Duodenal mucosa (tissue), 2 donors: Measurements from ENCODE around the gene PCDH12.
"Not testable (repeated sequence)": the region's sequence is repeated elsewhere in the genome, so short reads cannot be mapped to it uniquely, and the experiment has no call there.

Source experiments
- H3K27ac ChIP-seq: one replicate; pipeline ENCODE4 v1.7.0; 2013; ENCODE audit warnings: low read depth, low read length
- H3K27me3 ChIP-seq, 2 donors: one replicate each; pipeline ENCODE4 v1.7.0; 2013; ENCODE audit warnings: low read length in 2 of 2, control low read depth in 1 of 2; ENCODE audit not compliant: insufficient read depth in 2 of 2, control insufficient read depth in 1 of 2
- H3K36me3 ChIP-seq, 2 donors: one replicate each; pipeline ENCODE4 v1.7.0; 2013; ENCODE audit warnings: low read length in 2 of 2, control low read depth in 1 of 2; ENCODE audit not compliant: insufficient read depth in 2 of 2, control insufficient read depth in 1 of 2
- H3K4me1 ChIP-seq, 2 donors: one replicate each; pipeline ENCODE4 v1.7.0; 2013; ENCODE audit warnings: low read length in 2 of 2, control low read depth in 1 of 2; ENCODE audit not compliant: insufficient read depth in 2 of 2, control insufficient read depth in 1 of 2
- H3K4me3 ChIP-seq, 2 donors: one replicate each; pipeline ENCODE4 v1.7.0; 2013; ENCODE audit warnings: low read length in 2 of 2, low read depth in 1 of 2
- H3K9ac ChIP-seq, 2 donors: one replicate each; pipeline ENCODE4 v1.7.0; 2013; ENCODE audit warnings: low read length in 2 of 2, low read depth in 1 of 2
- H3K9me3 ChIP-seq, 2 donors: one replicate each; pipeline ENCODE4 v1.7.0; 2013; ENCODE audit warnings: low read length in 2 of 2, control low read depth in 1 of 2; ENCODE audit not compliant: control insufficient read depth in 1 of 2

PCDH12 gene

GRCh38 chr5:141923448-141924313 is 34.3 kb downstream of the PCDH12 start, which contains the start of gene DELE1:
Gene DELE1 (plus strand): TSS chr5:141923871. CDS start chr5:141923942, 71 bp downstream.
- Histone ChIP-seq H3K4me1 (peaks cover 6 to 20% of the 10 kb centered on the region in 2 donors), H3K27me3 (no peaks in the 10 kb centered on the region), H3K9me3 (no peaks in the 10 kb centered on the region), H3K27ac (peak within 1 kb of the TSS; percentile 99), H3K4me3 (peak within 1 kb of the TSS; percentile 85 to 90), H3K9ac (peak within 1 kb of the TSS; percentile 90 to 99), H3K36me3 (peaks cover 28 to 35% of the 10 kb centered on the region in 2 donors)

- peak overlapping the region; percentile 90 to 99 for H3K9ac ChIP-seq
- H3K4me3 ChIP-seq: peak overlapping the region; percentile 85 to 90
- H3K9me3 ChIP-seq, H3K27me3 ChIP-seq: not testable (repeated sequence)
- H3K27ac ChIP-seq: peak overlapping the region; percentile 99
- H3K4me1 ChIP-seq: peaks cover 6 to 20% of the 10 kb centered on the region in 2 donors
- H3K36me3 ChIP-seq: peaks cover 21 to 27% of the 10 kb centered on the region in 2 donors
Measured at GRCh38 chr5:141922827-141923447, 35.1 kb downstream of the PCDH12 start.

GRCh38 chr5:141920771-141921170 is 37.2 kb downstream of the PCDH12 start:
- no peaks in the 10 kb centered on the region for H3K27me3 ChIP-seq
- peaks cover 6 to 20% of the 10 kb centered on the region in 2 donors for H3K4me1 ChIP-seq
- H3K27ac ChIP-seq: no peak overlapping the region

DNA sequence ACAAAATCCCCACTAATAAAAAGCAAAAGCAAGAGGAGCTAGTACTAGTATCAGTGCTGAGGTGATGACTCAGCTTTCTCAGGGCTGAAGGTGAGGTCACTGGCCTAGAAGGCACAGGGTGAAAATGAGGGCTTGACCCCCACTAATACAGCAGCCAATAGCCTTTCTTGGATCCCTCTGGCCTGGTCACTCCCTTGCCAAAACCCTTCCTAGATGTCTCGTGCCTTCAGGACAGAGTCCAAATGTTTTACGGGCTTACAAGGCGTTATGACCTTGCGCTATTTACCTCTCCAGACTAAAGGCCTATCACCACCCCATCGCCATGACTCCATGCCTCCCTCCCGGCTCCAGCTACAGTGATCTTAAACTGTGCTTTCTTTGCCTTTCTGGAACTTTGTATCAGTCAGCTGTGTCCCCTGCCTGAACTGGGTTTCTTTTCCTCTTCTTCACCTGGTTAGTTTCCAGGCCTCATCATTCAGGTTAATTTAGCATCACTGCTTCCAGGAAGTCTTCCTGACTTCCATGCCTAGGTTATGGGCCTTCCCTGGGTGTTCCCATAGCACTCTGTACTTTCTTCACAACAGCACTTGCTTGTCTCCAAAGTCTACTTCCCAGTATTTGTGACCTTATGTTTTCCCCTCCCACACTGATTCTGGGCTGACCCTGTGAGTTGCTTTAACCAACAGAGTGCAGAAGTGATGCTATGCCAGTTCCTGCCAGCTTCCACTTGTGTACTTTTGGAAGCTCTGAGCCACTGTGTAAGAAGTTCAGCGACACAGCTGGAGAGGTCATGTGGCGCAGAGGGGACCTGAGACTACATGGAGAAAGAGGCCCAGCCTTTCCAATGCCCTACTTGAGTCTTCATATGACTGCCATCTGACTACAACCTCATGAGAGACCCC is 38.5 kb downstream of the PCDH12 start:
- peaks cover 5 to 23% of the 10 kb centered on the region in 2 donors for H3K4me1 ChIP-seq
- no peak overlapping the region for H3K27ac ChIP-seq
- H3K36me3 ChIP-seq: no peaks in the 10 kb centered on the region
- no peaks in the 10 kb centered on the region for H3K9me3 ChIP-seq
- H3K27me3 ChIP-seq: no peaks in the 10 kb centered on the region
- no peak overlapping the region for H3K4me3 ChIP-seq
- no peak overlapping the region for H3K9ac ChIP-seq

More at GRCh38 chr5:141920771-141921170, 37.2 kb downstream of the PCDH12 start:
- no peaks in the 10 kb centered on the region for H3K9me3 ChIP-seq
- H3K36me3 ChIP-seq: peaks cover 5 to 6% of the 10 kb centered on the region in 2 donors
- H3K4me3 ChIP-seq: no peak overlapping the region
- H3K9ac ChIP-seq: no peak overlapping the region

DNA sequence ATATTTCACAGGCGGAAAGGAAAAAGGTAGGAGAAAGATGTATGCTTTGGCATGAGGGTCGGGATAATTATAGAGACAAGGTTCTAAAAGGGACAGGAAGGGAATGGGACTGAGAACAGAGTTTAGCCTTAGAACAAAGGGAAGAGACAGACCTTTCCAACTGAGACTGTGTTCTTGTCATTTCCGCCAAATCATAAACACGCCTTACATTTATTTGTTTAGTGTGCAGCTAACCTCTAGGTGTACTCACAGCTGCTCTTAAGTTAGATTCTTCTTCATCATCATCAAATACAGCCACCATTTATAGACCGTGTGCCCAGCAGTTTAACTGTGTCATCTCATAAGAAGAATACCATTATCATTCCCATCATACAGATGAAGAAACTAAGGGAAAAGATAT is 40.2 kb downstream of the PCDH12 start:
- H3K9ac ChIP-seq: no peak overlapping the region
- H3K4me3 ChIP-seq: no peak overlapping the region
- H3K4me1 ChIP-seq: peaks cover 4 to 18% of the 10 kb centered on the region in 2 donors
- peaks cover 3 to 11% of the 10 kb centered on the region in 2 donors for H3K27me3 ChIP-seq
- H3K9me3 ChIP-seq: no peaks in the 10 kb centered on the region
- H3K36me3 ChIP-seq: no peaks in the 10 kb centered on the region
- H3K27ac ChIP-seq: no peak overlapping the region

- no peak overlapping the region for H3K4me3 ChIP-seq
- no peaks in the 10 kb centered on the region for H3K36me3 ChIP-seq
- no peak overlapping the region for H3K27ac ChIP-seq
- peaks cover 3 to 11% of the 10 kb centered on the region in 2 donors for H3K27me3 ChIP-seq
- H3K9ac ChIP-seq: no peak overlapping the region
- H3K4me1 ChIP-seq: peaks cover 4 to 15% of the 10 kb centered on the region in 2 donors
- H3K9me3 ChIP-seq: no peaks in the 10 kb centered on the region
Measured at GRCh38 chr5:141916522-141916921, 41.5 kb downstream of the PCDH12 start.

- no peak overlapping the region for H3K4me3 ChIP-seq
Measured at GRCh38 chr5:141915881-141916336, 42.1 kb downstream of the PCDH12 start.

DNA sequence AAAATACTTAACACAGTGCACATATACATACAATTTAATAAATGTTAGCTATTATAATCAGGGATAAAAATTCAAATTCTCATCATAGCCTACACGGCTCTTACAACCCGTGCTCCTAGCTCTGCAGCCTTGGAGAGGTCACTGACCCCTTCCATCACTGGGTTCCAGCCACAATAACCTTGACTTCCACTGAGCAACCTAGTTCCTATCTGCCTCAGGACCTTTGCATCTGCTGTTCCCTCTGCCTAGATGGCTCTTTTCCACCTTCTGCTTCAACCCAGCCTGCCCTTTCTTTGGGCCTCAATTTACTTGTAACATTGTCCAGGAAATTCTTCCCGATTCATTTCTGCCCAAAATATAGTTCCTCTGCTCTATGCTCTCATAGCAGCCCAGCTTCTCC is 43.2 kb downstream of the PCDH12 start:
- peaks cover 3 to 11% of the 10 kb centered on the region in 2 donors for H3K27me3 ChIP-seq
- peaks cover 4 to 15% of the 10 kb centered on the region in 2 donors for H3K4me1 ChIP-seq
- no peaks in the 10 kb centered on the region for H3K36me3 ChIP-seq
- no peaks in the 10 kb centered on the region for H3K9me3 ChIP-seq
- H3K27ac ChIP-seq: no peak overlapping the region
- H3K9ac ChIP-seq: peak overlapping the region; percentile 26 to 27
- H3K4me3 ChIP-seq: peak overlapping the region in 1 of 2 donors; percentile 55

More at GRCh38 chr5:141915881-141916336, 42.1 kb downstream of the PCDH12 start:
- Histone ChIP-seq H3K4me1 (peaks cover 4 to 15% of the 10 kb centered on the region in 2 donors), H3K9ac (no peak overlapping the region), H3K36me3 (no peaks in the 10 kb centered on the region), H3K27me3 (peaks cover 3 to 11% of the 10 kb centered on the region in 2 donors), H3K9me3 (no peaks in the 10 kb centered on the region), H3K27ac (no peak overlapping the region)

- H3K27me3 ChIP-seq: peaks cover 3 to 11% of the 10 kb centered on the region in 2 donors
- peak overlapping the region; percentile 55 to 56 for H3K4me3 ChIP-seq
- peaks cover 4 to 11% of the 10 kb centered on the region in 2 donors for H3K4me1 ChIP-seq
- no peaks in the 10 kb centered on the region for H3K36me3 ChIP-seq
- peak overlapping the region; percentile 26 to 27 for H3K9ac ChIP-seq
- H3K9me3 ChIP-seq: no peaks in the 10 kb centered on the region
- H3K27ac ChIP-seq: no peak overlapping the region
Measured at GRCh38 chr5:141914199-141914743, 43.7 kb downstream of the PCDH12 start.
